ENCODE data around the gene CDKN1B. TPM values are rescaled to one million over a fixed set of nuclear protein-coding genes. Genes with fewer than 3 reads are reported as not detected.
A peak's percentile ranks its signal among the peaks of the same experiment; 100 is the strongest.

CDKN1B gene
- total and polyA plus RNA-seq, 2 of the 13 experiments (the other 11 are each of a cell fraction or from before 2014, with no cell fraction given): 20.1 to 37.2 TPM

- TF ChIP-seq ARID5B (CRISPR knock-in tag; IDR thresholded peaks at IDR 0.05): no peak
- TF ChIP-seq JDP2 (CRISPR knock-in tag; IDR thresholded peaks at IDR 0.05; ENCODE audit: borderline replicate concordance): no peak
- no peak for TF ChIP-seq CTCF (CRISPR knock-in tag; IDR thresholded peaks at IDR 0.05)
- TF ChIP-seq ZNF362 (CRISPR knock-in tag; IDR thresholded peaks at IDR 0.05; ENCODE audit: borderline replicate concordance): no peak
- TF ChIP-seq ZSCAN9 (CRISPR knock-in tag; IDR thresholded peaks at IDR 0.05; ENCODE audit: borderline replicate concordance): 0 out of 2 replicates have a peak, but pooled peaks have one; percentile 26
- no peak for TF ChIP-seq HDAC2 (CRISPR knock-in tag; IDR thresholded peaks at IDR 0.05)
- no peak for TF ChIP-seq ZNF513 (CRISPR knock-in tag; conservative IDR thresholded peaks at IDR 0.05)
- no peak for TF ChIP-seq KLF13 (CRISPR knock-in tag; IDR thresholded peaks at IDR 0.05)
- no peak for TF ChIP-seq ZFYVE20 (CRISPR knock-in tag; IDR thresholded peaks at IDR 0.05; ENCODE audit: borderline replicate concordance, low read depth)
- no peak for TF ChIP-seq ZMAT5 (CRISPR knock-in tag; IDR thresholded peaks at IDR 0.05; ENCODE audit: borderline replicate concordance, low read depth)
- peak; percentile 61; the same call in 1 of the 2 replicates for TF ChIP-seq ZGPAT (CRISPR knock-in tag; IDR thresholded peaks at IDR 0.05)
- no peak for TF ChIP-seq TRIM22 (IDR thresholded peaks at IDR 0.05)
- TF ChIP-seq ZNF589 (CRISPR knock-in tag; conservative IDR thresholded peaks at IDR 0.05): no peak
- no peak for TF ChIP-seq SRSF9 (IDR thresholded peaks at IDR 0.05; ENCODE audit: borderline replicate concordance, insufficient read depth, low read depth, low read length, poor library complexity, severe bottlenecking)
- TF ChIP-seq YEATS2 (CRISPR knock-in tag; IDR thresholded peaks at IDR 0.05; ENCODE audit: borderline replicate concordance): no peak
Observed at GRCh38 chr12:12696562-12697383, 20.4 kb upstream of the CDKN1B start (continued).
